Measurements from ENCODE around the gene SLITRK1. TPM values are rescaled to one million over a fixed set of nuclear protein-coding genes. Genes with fewer than 3 reads are reported as not detected.

The SLITRK1 gene, protein sequence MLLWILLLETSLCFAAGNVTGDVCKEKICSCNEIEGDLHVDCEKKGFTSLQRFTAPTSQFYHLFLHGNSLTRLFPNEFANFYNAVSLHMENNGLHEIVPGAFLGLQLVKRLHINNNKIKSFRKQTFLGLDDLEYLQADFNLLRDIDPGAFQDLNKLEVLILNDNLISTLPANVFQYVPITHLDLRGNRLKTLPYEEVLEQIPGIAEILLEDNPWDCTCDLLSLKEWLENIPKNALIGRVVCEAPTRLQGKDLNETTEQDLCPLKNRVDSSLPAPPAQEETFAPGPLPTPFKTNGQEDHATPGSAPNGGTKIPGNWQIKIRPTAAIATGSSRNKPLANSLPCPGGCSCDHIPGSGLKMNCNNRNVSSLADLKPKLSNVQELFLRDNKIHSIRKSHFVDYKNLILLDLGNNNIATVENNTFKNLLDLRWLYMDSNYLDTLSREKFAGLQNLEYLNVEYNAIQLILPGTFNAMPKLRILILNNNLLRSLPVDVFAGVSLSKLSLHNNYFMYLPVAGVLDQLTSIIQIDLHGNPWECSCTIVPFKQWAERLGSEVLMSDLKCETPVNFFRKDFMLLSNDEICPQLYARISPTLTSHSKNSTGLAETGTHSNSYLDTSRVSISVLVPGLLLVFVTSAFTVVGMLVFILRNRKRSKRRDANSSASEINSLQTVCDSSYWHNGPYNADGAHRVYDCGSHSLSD
- not detected for total RNA-seq
- polyA plus RNA-seq, result under 1 TPM in 1 of 3 donors, not detected in 2; 0.01 TPM
- long read RNA-seq, donor 1, result 0 reads
- long read RNA-seq, donor 2, result 0 reads

DNA sequence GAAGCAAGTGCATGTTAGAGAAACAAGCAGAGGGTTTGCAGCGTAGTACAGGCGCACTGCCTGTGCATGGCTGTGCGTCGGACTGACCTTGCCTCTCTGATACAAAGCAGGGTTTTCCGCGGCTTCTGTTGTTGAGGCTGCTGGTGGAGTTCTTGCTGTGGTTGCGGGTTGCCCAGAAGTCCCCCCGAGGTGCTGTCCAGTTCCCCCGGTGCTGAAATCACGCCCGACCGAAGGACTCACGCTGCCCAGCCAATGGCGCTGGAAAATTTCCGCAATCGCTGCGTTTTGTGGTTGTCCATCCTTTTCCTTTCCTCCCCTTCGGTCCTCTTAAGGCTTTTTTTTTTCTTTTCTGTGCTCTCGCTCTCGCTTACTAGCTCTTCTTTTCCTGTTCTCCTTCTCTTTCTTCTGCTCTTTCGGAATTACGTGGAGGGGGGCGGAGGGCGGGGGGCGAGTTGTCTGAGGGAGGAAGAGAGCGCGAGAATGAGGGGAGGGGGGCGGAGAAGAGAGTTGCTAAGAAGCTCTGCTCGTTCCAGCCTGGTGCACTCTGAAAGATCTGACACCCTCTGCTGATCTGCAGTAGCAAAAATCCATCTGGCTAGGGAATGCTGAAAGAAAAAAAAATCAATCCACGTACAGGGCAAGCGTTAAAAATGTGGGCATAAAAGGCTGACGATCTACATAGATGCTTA, at the start of gene SLITRK1:
Gene SLITRK1 (minus strand): TSS at position 558 of the 689 bp plus-strand sequence. CDS start 967 bp downstream, outside the sequence.
- no peaks in the 10 kb centered on the region for H3K9me3 ChIP-seq
- H3K36me3 ChIP-seq (ENCODE audit: insufficient read depth in 1 of 2, low read depth in 1 of 2), result no peaks in the 10 kb centered on the region
- DNase-seq (peak in 1 of 2 donors; percentile 20), ATAC-seq (no peak)
- intact Hi-C loops (cut with DNase I), result no loop called here
- WGBS, 3 donors, result 1 to 2% (median 2%) methylated on average over 32 of the region's 32 CpGs
- no peak within 1 kb of the TSS for H3K4me3 ChIP-seq
- no peaks in the 10 kb centered on the region for H3K4me1 ChIP-seq
- TF ChIP-seq, protein P1, sequence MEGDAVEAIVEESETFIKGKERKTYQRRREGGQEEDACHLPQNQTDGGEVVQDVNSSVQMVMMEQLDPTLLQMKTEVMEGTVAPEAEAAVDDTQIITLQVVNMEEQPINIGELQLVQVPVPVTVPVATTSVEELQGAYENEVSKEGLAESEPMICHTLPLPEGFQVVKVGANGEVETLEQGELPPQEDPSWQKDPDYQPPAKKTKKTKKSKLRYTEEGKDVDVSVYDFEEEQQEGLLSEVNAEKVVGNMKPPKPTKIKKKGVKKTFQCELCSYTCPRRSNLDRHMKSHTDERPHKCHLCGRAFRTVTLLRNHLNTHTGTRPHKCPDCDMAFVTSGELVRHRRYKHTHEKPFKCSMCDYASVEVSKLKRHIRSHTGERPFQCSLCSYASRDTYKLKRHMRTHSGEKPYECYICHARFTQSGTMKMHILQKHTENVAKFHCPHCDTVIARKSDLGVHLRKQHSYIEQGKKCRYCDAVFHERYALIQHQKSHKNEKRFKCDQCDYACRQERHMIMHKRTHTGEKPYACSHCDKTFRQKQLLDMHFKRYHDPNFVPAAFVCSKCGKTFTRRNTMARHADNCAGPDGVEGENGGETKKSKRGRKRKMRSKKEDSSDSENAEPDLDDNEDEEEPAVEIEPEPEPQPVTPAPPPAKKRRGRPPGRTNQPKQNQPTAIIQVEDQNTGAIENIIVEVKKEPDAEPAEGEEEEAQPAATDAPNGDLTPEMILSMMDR (IDR thresholded peaks at IDR 0.05), result no peak
- H3K27me3 ChIP-seq (ENCODE audit: insufficient read depth in 3 of 3, low read length in 2 of 3), result peaks cover 0 to 36% (median 6%) of the 10 kb centered on the region in 3 donors
- no peak within 1 kb of the TSS for H3K27ac ChIP-seq

DNA sequence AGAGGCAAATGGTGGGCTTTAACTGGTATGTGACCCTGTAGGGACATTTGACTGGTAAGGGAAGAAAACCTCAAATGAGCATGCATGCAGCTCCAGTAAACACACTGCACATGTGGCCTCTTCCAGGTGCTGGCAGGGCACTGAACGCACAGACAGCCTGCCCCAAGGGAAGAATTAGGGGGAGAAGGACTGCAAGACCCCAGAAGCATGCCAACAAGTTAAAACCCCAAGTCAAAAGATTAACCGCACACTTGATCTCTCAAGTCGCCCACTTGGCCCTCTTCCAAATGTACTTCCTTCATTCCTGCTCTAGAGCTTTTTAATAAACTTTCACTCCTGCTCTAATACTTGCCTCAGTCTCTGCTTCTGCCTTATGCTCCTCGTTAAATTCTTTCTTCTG, 46.9 kb upstream of the SLITRK1 start:
- DNase-seq (no peak), ATAC-seq (no peak)
- intact Hi-C loops (cut with DNase I), result no loop called here
- H3K4me1 ChIP-seq, result no peaks in the 10 kb centered on the region
- WGBS, 3 donors, result 19 to 27% (median 22%) methylated on average over 4 of the region's 4 CpGs
- no peaks in the 10 kb centered on the region for H3K9me3 ChIP-seq
- H3K27ac ChIP-seq, result no peak overlapping the region
- no peak overlapping the region for H3K4me3 ChIP-seq
- no peaks in the 10 kb centered on the region for H3K36me3 ChIP-seq (ENCODE audit: insufficient read depth in 1 of 2, low read depth in 1 of 2)
- TF ChIP-seq, protein P1 (IDR thresholded peaks at IDR 0.05), result no peak
- H3K27me3 ChIP-seq (ENCODE audit: insufficient read depth in 3 of 3, low read length in 2 of 3), result no peaks in the 10 kb centered on the region

GRCh38 chr13:83919775-83920174, 37.5 kb upstream of the SLITRK1 start:
- DNase-seq, result no peak
- Histone ChIP-seq H3K9me3 (no peaks in the 10 kb centered on the region), H3K36me3 (ENCODE audit: insufficient read depth in 1 of 2, low read depth in 1 of 2) (no peaks in the 10 kb centered on the region), H3K4me3 (no peak overlapping the region), H3K4me1 (no peaks in the 10 kb centered on the region), H3K27ac (no peak overlapping the region), H3K27me3 (ENCODE audit: insufficient read depth in 3 of 3, low read length in 2 of 3) (no peaks in the 10 kb centered on the region)
- ATAC-seq, result no peak
- WGBS, 3 donors, result 73 to 85% (median 81%) methylated on average over 6 of the region's 6 CpGs
- intact Hi-C loops (cut with DNase I), result no loop called here
- TF ChIP-seq, protein P1 (IDR thresholded peaks at IDR 0.05), result no peak

- 53 to 68% (median 66%) methylated on average over 4 of the region's 4 CpGs for WGBS, 3 donors
- Histone ChIP-seq H3K27me3 (ENCODE audit: insufficient read depth in 3 of 3, low read length in 2 of 3) (no peaks in the 10 kb centered on the region), H3K4me3 (no peak overlapping the region), H3K36me3 (ENCODE audit: insufficient read depth in 1 of 2, low read depth in 1 of 2) (no peaks in the 10 kb centered on the region), H3K4me1 (no peaks in the 10 kb centered on the region), H3K9me3 (no peaks in the 10 kb centered on the region), H3K27ac (no peak overlapping the region)
- intact Hi-C loops (cut with DNase I), result no loop called here
- no peak for DNase-seq
- ATAC-seq, result no peak
- TF ChIP-seq, protein P1 (IDR thresholded peaks at IDR 0.05), result no peak
These were observed 32.1 kb upstream of the SLITRK1 start for GRCh38 chr13:83914368-83914767.

Measured in psoas muscle (tissue), 8 donors.